HG02642 (cell line): Measurements from ENCODE around the gene CUL1.

ENCODE experiments used
- ATAC-seq: cut with Tn5 transposase; IDR thresholded peaks from one replicate; pipeline ENCODE4 v1.9.1; 2021; ENCODE audit warnings: mild to moderate bottlenecking; ENCODE audit not compliant: unreplicated experiment, poor library complexity

The CUL1 gene

DNA sequence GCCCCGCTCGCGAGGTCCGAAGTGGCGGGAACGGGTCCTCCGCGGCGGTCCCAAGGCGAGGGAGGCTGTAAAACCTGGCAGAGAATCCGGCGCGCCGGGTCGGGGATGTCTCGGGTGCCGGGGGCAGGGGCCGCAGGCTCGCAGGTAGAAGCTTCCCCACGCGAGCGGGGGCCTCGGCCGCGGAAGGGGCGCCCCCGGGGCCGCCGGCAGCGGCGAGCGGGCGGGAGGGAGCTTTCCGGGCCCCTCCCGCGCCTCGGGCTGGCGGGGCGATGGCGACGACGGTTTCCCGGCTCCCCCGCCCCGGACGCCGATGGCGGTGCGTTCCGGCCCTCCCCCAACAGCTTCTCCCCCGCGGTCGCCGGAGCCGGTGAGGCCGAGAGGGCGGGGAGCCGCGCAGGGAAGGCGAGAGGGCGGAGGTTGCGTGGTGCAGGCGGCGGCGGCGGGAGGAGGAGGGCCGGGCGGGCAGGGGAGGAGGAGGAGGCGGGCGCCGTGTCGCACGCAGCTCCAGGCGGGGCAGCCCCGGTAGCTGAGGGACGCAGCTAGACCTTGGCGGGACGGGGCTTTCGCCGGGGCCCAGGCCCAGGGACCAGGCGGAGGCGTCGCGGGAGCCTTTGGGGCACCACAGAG, at the start of gene CUL1:
Gene CUL1, plus strand, starts transcription at position 507 of the 627 bp plus-strand sequence. CDS start 31,220 bp downstream, outside the sequence.
- peak; percentile 80 for ATAC-seq

DNA sequence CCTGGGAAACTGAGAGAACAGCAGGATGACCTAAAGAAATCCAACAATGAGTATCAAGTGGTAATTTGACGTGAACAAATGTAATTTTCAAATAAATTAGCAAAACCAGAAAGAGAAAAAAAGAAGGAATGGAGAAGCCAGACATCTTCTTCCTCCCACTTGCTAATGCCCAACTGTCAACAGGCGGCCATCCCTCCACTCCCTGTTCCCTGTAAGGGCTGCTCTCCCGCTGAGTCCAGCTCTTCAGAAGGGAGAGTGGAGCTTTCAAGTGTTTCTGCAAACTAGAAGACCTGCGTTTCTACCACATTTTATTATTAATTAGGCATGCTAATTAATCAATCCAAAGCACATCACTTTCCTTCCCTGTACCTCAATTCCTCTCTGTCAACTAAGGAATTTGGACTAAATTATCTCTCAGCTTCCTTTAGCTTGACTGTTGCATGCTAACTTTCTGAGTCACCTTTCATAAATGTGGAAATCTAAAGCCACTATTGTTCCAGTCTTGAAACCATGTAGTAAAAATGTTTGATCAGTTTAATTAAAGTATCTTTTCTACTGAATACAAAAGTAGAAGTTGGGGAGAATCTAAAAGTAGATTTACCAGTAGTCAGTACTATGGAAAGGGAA, 48.4 kb upstream of the CUL1 start:
- no peak for ATAC-seq

DNA sequence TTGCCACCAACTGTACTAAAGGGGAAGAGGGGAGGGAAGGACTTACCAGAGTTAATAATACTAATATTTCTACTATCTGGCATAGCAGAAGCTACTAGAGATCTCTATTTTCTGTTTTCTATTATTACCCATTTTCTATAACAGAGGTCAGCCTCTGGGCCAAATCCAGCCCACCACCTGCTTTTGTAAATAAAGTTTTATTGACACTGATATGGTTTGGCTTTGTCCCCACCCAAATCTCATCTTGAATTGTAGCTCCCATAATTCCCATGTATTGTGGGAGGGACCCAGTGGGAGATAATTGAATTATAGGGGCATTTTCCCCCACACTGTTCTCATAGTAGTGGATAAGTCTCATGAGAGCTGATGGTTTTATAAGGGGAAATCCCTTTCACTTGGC, 45.9 kb upstream of the CUL1 start:
- no peak for ATAC-seq

DNA sequence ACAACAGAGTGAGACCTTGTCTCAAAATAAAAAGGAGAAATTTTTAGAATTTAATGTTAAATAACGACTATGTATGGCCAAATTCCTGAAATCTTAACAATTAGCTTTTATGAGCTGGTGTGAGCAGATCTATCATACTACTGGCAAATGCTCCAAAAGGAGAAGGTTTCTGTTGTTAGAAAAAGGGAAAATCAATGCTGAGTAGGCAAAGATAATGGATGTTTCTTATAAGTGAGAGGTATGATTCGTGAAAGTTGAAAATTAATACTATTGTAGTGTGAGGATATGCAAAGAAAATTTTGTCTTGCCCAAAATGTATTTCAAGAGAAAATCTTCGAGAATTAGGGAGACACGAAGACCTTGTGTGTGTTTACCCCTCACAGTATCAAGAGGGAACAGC, 40.8 kb upstream of the CUL1 start:
- no peak for ATAC-seq

DNA sequence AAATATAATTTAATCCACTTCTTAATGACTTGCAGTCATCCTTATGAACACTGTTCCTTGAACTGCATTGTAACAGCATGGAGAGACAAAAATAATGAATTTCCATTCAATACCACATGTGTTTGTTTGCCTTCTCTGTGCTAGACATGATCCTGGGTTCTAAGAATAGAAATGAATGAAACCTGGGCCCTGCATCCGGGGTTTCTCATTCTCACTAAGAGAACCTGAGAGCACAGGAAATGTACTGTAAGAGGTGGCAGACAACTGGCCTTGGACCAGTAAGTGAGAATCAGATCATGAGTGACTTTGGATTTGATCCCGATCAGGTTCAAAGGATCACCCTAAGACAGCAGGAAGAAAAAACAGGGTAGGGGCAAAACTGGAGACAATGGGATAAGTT, 37.2 kb upstream of the CUL1 start:
- no peak for ATAC-seq

DNA sequence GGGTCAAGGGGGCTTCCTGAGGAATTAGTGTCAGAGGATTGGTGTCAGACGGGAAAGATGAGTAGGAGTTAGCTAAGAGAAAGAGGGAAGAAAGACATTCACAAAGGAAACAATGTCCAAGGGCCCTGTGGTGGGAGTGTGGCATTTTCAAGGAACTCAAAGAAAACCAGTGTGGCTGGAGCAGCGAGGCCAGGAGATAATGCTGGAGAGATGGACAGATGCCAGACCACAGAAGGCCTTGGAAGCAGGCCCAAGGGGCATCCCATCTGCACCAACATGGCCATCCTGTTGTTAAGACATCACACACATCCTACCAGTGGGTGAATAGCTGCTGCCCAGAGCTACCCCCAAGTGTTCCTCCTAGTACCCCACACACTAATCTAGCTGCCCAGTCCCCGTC, 36.1 kb upstream of the CUL1 start:
- no peak for ATAC-seq

DNA sequence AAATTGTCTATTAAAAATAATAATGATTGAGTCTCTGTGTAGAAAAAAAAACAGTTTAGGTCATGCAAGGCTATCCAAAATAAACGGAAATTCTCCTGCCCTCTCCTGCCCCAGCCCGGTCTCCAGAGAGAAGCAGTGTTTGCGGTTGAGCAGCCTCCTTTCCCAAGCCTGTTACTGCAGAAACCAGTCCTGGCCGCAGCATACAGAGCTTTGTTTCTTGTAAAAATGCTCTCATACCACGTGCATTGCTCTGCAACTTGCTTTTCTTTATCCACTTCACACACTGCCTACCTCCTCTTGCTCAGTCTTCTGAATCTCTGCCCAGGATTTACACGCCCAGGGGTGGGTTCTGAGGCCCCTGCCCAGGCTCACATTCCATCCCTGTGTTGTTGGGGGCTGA, 34.4 kb upstream of the CUL1 start:
- ATAC-seq = no peak

DNA sequence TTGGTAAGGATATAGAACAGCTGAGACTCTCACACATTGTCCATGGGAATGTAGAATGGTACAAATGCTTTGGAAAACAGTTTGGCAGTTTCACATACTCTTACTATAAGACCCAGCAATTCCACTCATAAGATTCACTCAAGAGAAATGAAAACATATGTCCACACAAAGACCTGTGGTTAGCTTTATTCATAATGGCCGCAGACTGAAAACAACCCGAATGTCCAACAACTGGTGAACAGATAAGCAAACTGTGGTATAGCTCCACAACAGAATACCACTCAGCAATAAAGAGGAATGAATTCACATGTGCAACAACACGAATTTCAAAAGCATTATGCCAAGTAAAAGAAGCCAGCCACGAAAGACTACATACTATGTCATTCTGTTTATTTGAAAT, 33.5 kb upstream of the CUL1 start:
- ATAC-seq = no peak

DNA sequence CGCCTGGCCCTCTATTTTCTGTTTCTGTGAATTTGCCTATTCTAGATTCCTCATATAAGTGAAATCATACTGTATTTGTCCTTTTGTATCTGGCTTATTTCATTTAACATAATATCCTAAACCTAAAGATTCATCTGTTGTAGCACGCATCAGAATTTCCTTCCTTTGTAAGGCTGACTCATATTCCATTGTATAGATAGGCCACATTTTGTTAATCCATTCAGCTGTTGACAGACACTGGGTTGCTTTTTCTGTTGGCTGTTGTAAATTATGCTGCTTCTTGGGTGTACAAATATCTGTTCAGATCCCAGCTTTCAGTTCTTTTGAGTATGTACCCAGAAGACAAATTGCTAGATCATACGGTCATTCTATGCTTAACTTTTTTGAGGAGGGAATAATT, 28.8 kb upstream of the CUL1 start:
- ATAC-seq = no peak

DNA sequence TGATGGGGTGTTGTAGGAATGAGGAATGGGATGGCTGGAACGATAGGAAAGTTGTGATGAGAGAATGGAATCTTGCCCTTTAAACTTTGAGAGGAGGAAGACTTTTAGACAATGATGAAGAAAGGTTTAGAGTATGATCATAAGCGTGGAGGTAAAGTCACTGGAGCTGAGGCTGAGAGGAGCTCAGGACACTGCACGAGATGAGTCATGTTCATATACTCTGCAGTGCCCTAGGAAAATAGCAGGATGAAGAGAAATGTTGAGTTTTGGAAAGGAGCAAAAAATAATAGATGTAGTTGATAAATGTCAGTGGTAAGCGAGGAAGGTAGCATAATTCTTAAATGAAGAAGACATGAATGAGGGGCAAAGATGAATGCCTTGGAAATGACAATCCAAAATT, 28.3 kb upstream of the CUL1 start:
- ATAC-seq = no peak

DNA sequence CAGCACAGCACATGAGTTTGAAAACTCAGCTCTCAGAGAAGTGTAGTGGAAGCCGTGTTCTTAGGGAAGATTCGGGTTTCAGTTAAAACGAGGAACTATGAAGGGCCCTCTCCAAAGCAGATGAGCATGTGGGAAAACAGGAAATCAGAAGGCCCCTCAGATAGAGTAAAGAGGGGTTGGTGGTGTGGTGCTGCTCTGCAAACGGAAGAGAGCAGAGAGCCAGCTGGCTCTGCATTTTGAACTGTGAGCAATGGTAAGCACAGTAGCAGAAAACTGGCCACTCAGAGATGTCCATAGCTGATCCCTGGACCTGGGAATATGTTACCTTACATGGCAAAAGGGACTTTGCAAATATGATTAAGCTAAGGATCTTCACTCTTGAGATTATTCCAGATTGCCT, 27.9 kb upstream of the CUL1 start:
- no peak for ATAC-seq

DNA sequence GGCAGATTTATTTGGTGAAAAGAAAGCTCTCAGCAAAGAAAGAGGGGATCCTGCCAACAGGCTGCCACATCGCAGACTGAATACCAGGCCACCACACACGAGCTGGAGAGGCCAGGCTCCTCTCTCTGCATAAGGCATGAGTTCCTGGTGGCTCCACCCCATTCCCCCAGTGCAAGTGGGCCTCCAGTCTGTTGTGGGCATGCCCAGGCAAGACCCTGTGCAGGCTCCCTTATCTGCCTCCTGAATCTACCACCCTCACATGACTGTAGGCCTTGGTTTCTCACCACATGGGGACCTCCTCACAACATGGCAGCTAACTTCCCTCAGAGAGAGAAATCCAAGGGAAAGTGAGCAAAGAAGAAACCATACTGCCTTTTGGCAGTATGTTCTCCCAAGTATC, 26.7 kb upstream of the CUL1 start:
- no peak for ATAC-seq

DNA sequence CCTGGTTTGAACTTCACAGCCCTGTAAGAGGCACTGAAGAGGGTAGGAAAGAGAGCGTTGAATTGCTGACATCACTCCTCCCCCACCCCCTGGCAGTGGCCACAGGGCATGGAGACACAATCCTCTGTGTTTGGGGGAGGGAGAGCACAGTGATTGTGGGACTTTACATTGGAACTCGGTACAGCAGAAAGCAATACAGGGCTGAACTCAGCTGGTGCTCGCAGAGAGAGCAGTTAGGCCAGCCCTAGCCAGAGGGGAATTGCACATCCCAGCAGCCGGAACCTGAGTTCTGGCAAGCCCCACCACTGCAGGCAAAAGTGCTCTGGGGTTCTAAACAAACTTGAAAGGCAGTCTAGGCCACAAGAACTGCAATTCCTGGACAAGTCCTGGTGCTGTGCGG, 24.0 kb upstream of the CUL1 start:
- ATAC-seq = no peak

DNA sequence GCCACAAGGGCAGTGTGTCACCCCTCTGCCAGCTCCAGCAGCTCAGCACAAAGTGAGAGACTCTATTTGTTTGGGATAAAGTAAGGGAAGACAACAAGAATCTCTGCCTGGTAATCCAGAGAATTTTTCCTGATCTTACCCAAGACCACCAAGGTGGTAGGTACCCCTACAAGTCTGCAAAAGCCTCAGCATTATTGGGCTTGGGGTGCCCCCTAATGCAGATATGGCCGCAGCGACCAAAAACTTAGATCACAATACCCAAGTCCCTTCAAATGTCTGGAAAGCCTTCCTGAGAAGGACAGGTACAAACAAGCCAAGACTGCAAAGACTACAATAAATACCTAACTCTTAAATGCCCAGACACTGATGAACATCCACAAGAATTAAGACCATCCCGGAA, 22.4 kb upstream of the CUL1 start:
- no peak for ATAC-seq

DNA sequence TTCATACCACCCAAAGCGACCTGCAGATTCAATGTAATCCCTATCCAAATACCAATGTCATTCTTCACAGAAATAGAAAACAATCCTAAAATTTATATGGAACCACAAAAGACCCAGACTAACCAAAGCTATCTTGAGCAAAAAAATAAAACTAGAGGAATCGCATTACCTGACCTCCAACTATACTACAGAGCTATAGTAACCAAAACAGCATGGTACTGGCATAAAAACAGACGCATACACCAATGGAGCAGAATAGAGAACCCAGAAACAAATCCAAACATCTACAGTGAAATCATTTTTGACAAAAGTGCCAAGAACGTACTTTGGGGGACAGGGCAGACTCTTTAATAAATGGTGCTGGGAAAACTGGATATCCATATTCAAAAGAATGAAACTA, 16.9 kb upstream of the CUL1 start:
- no peak for ATAC-seq

DNA sequence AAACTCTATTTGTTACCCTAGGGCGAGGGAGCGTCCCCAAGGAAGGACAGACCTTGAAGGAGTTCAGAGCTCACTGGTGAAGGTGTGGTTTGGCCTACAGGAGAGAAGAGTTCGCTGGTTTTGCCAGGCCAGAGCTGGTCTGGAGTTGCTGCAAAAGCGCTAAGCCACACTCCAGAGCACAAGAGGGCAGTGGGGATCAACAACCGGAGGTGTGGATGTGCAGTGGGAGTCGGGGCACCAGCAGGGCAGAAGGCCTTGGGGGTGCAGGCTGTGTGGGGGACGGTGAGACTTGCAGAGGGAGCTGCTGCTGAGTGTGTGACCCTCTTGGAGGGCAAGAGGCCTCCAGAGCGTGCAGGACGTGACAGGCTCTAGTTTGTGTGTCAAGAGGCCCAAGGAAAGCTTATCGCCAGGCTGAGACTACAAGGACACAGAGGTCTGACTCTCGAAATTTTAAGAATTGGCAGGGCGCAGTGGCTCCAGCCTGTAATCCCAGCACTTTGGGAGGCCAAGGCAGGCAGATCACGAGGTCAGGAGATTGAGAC, 14.3 kb upstream of the CUL1 start:
- ATAC-seq = no peak

DNA sequence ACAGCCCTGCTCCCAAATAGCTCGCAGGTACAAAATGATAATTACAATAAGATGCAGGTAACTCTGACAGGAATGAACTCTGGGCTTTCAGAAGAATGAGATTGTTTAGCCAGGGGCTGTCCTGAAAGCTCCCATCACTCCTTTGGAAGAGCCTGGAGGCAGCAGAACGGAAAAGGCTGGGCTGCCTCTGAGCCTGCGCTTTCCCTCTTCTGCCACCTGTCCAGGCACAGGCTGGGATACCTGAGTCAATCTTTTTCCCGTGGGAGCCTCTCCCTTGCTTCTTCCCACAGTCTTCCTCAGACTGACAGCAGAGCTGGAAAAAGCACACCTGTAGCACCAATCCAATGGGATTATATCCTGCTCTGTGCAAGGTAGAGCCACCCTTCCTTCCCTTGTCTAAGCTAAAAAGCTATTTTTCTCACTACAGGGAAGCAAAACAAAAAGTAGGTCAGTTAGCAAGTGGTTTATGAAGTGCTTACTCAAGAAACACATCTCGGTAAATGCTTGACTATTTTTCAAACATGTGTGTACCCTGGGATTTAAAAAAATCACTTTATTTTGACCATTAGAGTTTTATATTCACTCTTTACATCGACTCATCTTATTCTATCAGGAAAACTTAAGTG, 12.3 kb upstream of the CUL1 start:
- no peak for ATAC-seq

DNA sequence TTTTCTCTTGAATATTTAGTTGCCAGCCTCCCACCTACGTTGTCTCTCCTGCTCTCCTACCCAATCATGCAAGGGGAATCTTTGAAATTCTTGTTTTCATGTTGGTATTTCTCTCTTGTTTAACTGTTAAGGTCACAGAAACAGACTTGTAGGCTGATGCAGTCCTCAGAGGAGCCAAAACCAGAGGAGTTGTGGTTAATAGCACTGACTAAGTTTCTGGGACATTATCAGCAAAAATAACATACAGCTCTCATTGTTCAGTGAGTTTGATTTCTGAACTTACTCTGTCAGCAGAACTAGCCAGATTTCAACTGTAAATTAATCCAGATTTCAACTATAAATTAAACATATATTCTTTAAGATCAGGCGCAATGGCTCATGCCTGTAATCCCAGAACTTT, 11.1 kb upstream of the CUL1 start:
- ATAC-seq = no peak

DNA sequence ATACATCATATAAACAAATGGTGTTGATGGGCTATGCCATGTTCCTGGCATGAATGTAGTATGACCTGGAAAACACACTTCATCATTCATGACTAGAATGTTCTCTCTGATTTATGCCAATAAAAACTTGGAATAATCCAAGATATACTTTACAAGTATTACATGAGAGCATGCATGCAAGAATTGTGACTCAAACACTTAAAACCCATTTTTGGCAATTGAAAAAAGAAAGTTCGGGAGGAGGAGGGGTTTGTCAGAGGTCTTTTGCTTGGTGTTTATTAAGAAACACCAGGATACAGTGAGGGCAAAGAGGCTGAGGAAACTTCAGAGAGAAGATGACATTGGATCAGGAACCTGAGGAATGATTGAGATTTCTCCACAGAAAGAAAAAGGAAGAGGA, 10.2 kb upstream of the CUL1 start:
- ATAC-seq = no peak

DNA sequence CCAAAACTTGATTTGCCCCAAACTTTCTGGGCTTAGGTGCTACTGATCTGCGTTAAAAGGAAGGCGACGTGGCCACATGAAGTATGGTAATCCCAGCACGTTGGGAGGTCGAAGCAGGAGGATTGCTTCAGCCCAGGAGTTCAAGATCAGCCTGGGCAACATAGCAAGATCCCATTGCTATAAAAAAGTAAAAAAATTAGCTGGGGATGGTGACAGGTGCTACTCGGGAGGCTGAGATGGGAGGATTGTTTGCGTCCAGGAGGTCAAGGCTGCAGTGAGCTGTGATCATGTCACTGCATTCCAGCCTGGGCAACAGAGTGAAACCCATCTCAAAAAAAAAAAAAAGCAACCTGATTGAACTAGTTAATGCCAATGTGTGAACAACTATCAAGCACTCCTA, 5.1 kb upstream of the CUL1 start:
- no peak for ATAC-seq

DNA sequence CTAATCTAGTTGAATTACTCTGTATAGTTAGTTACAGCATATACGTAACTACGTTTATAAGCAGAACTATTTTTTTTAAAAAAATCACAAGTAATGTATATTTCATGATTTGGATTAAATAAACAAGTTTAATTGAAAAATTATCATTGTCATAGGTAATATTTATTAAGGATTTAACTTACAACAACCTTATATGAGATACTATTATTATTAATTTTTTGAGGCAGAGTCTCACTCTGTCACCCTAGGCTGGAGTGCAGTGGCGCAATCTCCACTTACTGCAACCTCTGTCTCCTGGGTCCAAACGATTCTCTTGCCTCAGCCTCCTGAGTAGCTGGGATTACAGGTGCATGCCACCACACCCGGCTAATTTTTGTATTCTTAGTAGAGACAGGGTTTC, 4.1 kb upstream of the CUL1 start:
- ATAC-seq = no peak

DNA sequence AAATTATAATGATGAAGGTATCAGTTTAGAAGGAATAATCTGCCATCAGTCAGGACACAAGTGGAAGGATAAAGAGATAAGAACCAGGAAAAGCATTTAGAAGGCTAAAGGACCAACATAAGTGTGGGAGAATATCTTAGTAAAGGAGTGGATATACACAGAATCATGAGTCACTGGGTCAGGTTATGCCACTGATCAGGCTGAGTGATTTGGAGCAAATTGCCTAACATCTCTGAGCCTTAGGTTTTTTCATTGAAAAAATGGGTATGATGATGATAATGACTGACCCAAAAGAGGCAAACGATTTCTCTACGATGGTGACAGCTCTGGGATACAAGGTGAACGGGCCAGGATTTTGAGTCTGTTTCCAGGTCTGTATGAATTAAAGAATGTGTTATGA, 2.8 kb upstream of the CUL1 start:
- ATAC-seq = no peak
